Fibroblast of lung (primary cell): ENCODE measurements around the gene SLIT1. TPM values are rescaled to one million over a fixed set of nuclear protein-coding genes. Genes with fewer than 3 reads are reported as not detected.

Experiments used
- DNase-seq, 2 donors: peaks; one replicate each; pipeline versions ENCODE4 v3.0.0 to v3.0.0-alpha.2; 2010; ENCODE audit warnings: low read depth in 2 of 2
- H2AFZ ChIP-seq: 2 replicates; pipeline ENCODE4 v1.5.1; 2012; ENCODE audit warnings: low read length, control low read depth, inconsistent platforms
- H3K27ac ChIP-seq: 2 replicates; pipeline ENCODE4 v1.5.1; 2011; ENCODE audit warnings: low read length, control low read depth; ENCODE audit not compliant: insufficient read depth
- H3K27me3 ChIP-seq: 2 replicates; pipeline ENCODE4 v1.5.1; 2011; ENCODE audit warnings: mild to moderate bottlenecking, low read length; ENCODE audit not compliant: control insufficient read depth, insufficient read depth
- H3K36me3 ChIP-seq: 2 replicates; pipeline ENCODE4 v1.5.1; 2011; ENCODE audit warnings: low read length; ENCODE audit not compliant: control insufficient read depth, insufficient read depth
- H3K4me1 ChIP-seq: 2 replicates; pipeline ENCODE4 v1.5.1; 2011; ENCODE audit warnings: low read length; ENCODE audit not compliant: control insufficient read depth, insufficient read depth; ENCODE audit errors: extremely low read depth
- H3K4me2 ChIP-seq: 2 replicates; pipeline ENCODE4 v1.5.1; 2011; ENCODE audit warnings: low read length, control low read depth; ENCODE audit not compliant: insufficient read depth; ENCODE audit errors: extremely low read depth
- H3K4me3 ChIP-seq, 4 experiments: fragments of 200-600 bp in 1 of 4; sonication (generic) in 1 of 4; replicated peaks in 1 of 4; 2 replicates each; pipeline ENCODE4 v1.5.1; 2011 to 2016; ENCODE audit warnings: low read length in 4 of 4, low read depth in 3 of 4, mild to moderate bottlenecking in 3 of 4, control low read depth in 2 of 4, inconsistent platforms in 1 of 4, mixed read lengths in 1 of 4; ENCODE audit not compliant: insufficient read depth in 1 of 4; ENCODE audit errors: control extremely low read depth in 1 of 4
- H3K79me2 ChIP-seq: 2 replicates; pipeline ENCODE4 v1.5.1; 2012; ENCODE audit warnings: mild to moderate bottlenecking, low read length, inconsistent platforms; ENCODE audit not compliant: control insufficient read depth, insufficient read depth
- H3K9ac ChIP-seq: 2 replicates; pipeline ENCODE4 v1.5.1; 2011; ENCODE audit warnings: mild to moderate bottlenecking, low read length, control low read depth; ENCODE audit not compliant: insufficient read depth
- H3K9me3 ChIP-seq: 2 replicates; pipeline ENCODE4 v1.5.1; 2012; ENCODE audit warnings: low read depth, low read length; ENCODE audit not compliant: control insufficient read depth, insufficient read depth
- H4K20me1 ChIP-seq: 2 replicates; pipeline ENCODE4 v1.5.1; 2011; ENCODE audit warnings: low read length; ENCODE audit not compliant: control insufficient read depth, insufficient read depth; ENCODE audit errors: extremely low read depth
- CTCF ChIP-seq, 2 donors: IDR thresholded peaks in 1 of 2; conservative IDR thresholded peaks in 1 of 2; 1 replicate in 1 of 2; 2 replicates in 1 of 2; pipeline ENCODE4 v1.5.1; 2011 to 2012; ENCODE audit warnings: low read length in 2 of 2, control low read depth in 1 of 2, inconsistent platforms in 1 of 2, low read depth in 1 of 2, mild to moderate bottlenecking in 1 of 2
- EZH2 ChIP-seq: IDR thresholded peaks from 2 replicates; pipeline ENCODE4 v1.5.1; 2012; ENCODE audit warnings: low read length, control low read depth, mild to moderate bottlenecking; ENCODE audit errors: missing control alignments
- polyA plus RNA-seq, 2 donors: library from polyadenylated mRNA; depleted of rRNA in 1 of 2; stranded (reverse) in 1 of 2; unstranded in 1 of 2; fragments of >200 nt; gene quantifications; 2 replicates each; pipeline ENCODE4 v1.2.1, GENCODE V29; 2011 to 2012; ENCODE audit warnings: missing spikeins in 1 of 2
- total RNA-seq: library from RNA; depleted of rRNA; stranded (reverse); fragments of >200 nt; gene quantifications from 2 replicates; pipeline ENCODE4 v1.2.1, GENCODE V29; 2014

Gene SLIT1
- total and polyA plus RNA-seq, 2 donors (not counting 1 experiment from before 2014, with no cell fraction given) = 0.02 to 0.17 TPM

- no peak overlapping the region for H2AFZ ChIP-seq
- no peaks in the 10 kb centered on the region for H3K4me1 ChIP-seq
- H3K4me3 ChIP-seq = no peak overlapping the region
- H3K36me3 ChIP-seq = no peaks in the 10 kb centered on the region
- no peaks in the 10 kb centered on the region for H3K9me3 ChIP-seq
- no peaks in the 10 kb centered on the region for H4K20me1 ChIP-seq
- H3K79me2 ChIP-seq = no peaks in the 10 kb centered on the region
- no peak for DNase-seq
- H3K9ac ChIP-seq = no peak overlapping the region
- TF ChIP-seq EZH2 (no peak), CTCF (conservative IDR thresholded peaks at IDR 0.05 in 1 of 2, IDR thresholded peaks at IDR 0.05 in 1 of 2; ENCODE audit: low read depth in 1 of 2, low read length in 2 of 2) (no peak)
- H3K27ac ChIP-seq = no peak overlapping the region
- no peak overlapping the region for H3K4me2 ChIP-seq
- H3K27me3 ChIP-seq = no peaks in the 10 kb centered on the region
Measured at GRCh38 chr10:97163181-97163580, 22.6 kb downstream of the SLIT1 start.

GRCh38 chr10:97159646-97160305 is 26.0 kb downstream of the SLIT1 start:
- no peak for TF ChIP-seq EZH2
- no peak for TF ChIP-seq CTCF (conservative IDR thresholded peaks at IDR 0.05 in 1 of 2, IDR thresholded peaks at IDR 0.05 in 1 of 2; ENCODE audit: low read depth in 1 of 2, low read length in 2 of 2)
- H3K9ac ChIP-seq = no peak overlapping the region
- no peaks in the 10 kb centered on the region for H3K9me3 ChIP-seq
- H3K4me2 ChIP-seq = no peak overlapping the region
- no peaks in the 10 kb centered on the region for H3K36me3 ChIP-seq
- no peaks in the 10 kb centered on the region for H3K27me3 ChIP-seq
- H3K4me1 ChIP-seq = no peaks in the 10 kb centered on the region
- no peak overlapping the region for H3K27ac ChIP-seq
- H2AFZ ChIP-seq = no peak overlapping the region
- DNase-seq = no peak
- H3K79me2 ChIP-seq = no peaks in the 10 kb centered on the region
- no peaks in the 10 kb centered on the region for H4K20me1 ChIP-seq
- H3K4me3 ChIP-seq = no peak overlapping the region

- H3K27me3 ChIP-seq = no peaks in the 10 kb centered on the region
Measured at GRCh38 chr10:97157578-97158095, 28.1 kb downstream of the SLIT1 start.

More at GRCh38 chr10:97157578-97158095, 28.1 kb downstream of the SLIT1 start:
- no peaks in the 10 kb centered on the region for H3K9me3 ChIP-seq
- no peaks in the 10 kb centered on the region for H4K20me1 ChIP-seq
- H3K9ac ChIP-seq = no peak overlapping the region
- H2AFZ ChIP-seq = no peak overlapping the region
- no peaks in the 10 kb centered on the region for H3K79me2 ChIP-seq
- H3K4me1 ChIP-seq = no peaks in the 10 kb centered on the region
- no peak overlapping the region for H3K4me2 ChIP-seq
- H3K36me3 ChIP-seq = no peaks in the 10 kb centered on the region
- no peak overlapping the region for H3K27ac ChIP-seq
- no peak overlapping the region for H3K4me3 ChIP-seq
- TF ChIP-seq EZH2 = no peak
- TF ChIP-seq CTCF (conservative IDR thresholded peaks at IDR 0.05 in 1 of 2, IDR thresholded peaks at IDR 0.05 in 1 of 2; ENCODE audit: low read depth in 1 of 2, low read length in 2 of 2) = no peak
- no peak for DNase-seq
